Uterus (tissue), 2 donors: ENCODE measurements around the gene NENF.

Experiments used
- POLR2A ChIP-seq, 2 donors: fragments of 450-650 bp; IDR thresholded peaks; one replicate each; pipeline ENCODE4 v1.6.1; 2016; ENCODE audit warnings: antibody characterized with exemption in 2 of 2, mild to moderate bottlenecking in 1 of 2, moderate library complexity in 1 of 2
- TF ChIP-seq, protein P1 (sequence below), 4 experiments: fragments of 200-600 bp in 2 of 4; fragments of 450-650 bp in 2 of 4; sonication (generic) in 2 of 4; IDR thresholded peaks; one replicate each; pipeline ENCODE4 v1.5.1; 2016 to 2019; ENCODE audit warnings: antibody characterized with exemption in 4 of 4, mild to moderate bottlenecking in 2 of 4, moderate library complexity in 1 of 4

DNA sequence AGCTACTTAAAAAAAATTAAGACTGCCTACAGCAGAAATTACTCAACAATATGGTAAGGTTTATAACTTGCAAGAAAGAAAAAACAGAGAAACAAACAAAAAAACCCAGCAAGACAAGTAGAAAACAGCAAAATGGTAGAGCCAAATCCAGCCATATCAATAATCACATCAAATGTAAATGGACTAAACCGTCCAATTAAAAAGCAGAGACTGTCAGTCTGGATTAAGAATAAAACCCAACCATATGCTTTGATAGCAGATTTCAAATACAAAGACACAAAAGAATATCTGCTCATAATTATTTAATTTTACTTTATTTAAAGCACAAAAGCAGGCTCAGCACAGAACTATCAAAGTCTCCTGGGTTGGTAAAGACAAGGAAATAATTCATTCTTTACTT lies 35.5 kb upstream of the NENF start:
- TF ChIP-seq, protein P1, sequence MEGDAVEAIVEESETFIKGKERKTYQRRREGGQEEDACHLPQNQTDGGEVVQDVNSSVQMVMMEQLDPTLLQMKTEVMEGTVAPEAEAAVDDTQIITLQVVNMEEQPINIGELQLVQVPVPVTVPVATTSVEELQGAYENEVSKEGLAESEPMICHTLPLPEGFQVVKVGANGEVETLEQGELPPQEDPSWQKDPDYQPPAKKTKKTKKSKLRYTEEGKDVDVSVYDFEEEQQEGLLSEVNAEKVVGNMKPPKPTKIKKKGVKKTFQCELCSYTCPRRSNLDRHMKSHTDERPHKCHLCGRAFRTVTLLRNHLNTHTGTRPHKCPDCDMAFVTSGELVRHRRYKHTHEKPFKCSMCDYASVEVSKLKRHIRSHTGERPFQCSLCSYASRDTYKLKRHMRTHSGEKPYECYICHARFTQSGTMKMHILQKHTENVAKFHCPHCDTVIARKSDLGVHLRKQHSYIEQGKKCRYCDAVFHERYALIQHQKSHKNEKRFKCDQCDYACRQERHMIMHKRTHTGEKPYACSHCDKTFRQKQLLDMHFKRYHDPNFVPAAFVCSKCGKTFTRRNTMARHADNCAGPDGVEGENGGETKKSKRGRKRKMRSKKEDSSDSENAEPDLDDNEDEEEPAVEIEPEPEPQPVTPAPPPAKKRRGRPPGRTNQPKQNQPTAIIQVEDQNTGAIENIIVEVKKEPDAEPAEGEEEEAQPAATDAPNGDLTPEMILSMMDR (IDR thresholded peaks at IDR 0.05): no peak
- no peak for TF ChIP-seq POLR2A (IDR thresholded peaks at IDR 0.05)
